Right atrium auricular region (tissue), 2 donors: Measurements from ENCODE around the gene SLC23A2. TPM values are rescaled to one million over a fixed set of nuclear protein-coding genes. Genes with fewer than 3 reads are reported as not detected.

Experiments used
- DNase-seq: peaks from one replicate; pipeline ENCODE4 v3.0.0-alpha.2; 2019; ENCODE audit warnings: low spot score
- H3K27ac ChIP-seq, 2 donors: fragments of 200-600 bp; sonication (generic); 1 replicate in 1 of 2; 2 replicates in 1 of 2; pipeline ENCODE4 v1.5.1; 2016 to 2019
- H3K27me3 ChIP-seq, 2 donors: fragments of 200-600 bp; sonication (generic); one replicate each; pipeline versions ENCODE4 v1.5.1 to v1.6.0; 2017 to 2019
- H3K36me3 ChIP-seq: fragments of 200-600 bp; sonication (generic); one replicate; pipeline ENCODE4 v1.5.1; 2016
- H3K4me1 ChIP-seq, 2 donors: fragments of 200-600 bp; sonication (generic); one replicate each; pipeline versions ENCODE4 v1.5.1 to v1.6.0; 2017 to 2019
- H3K4me3 ChIP-seq, 2 donors: fragments of 200-600 bp; sonication (generic); 1 replicate in 1 of 2; 2 replicates in 1 of 2; pipeline ENCODE4 v1.5.1; 2017 to 2019; ENCODE audit warnings: mild to moderate bottlenecking in 1 of 2, moderate library complexity in 1 of 2
- H3K9me3 ChIP-seq, 2 donors: fragments of 200-600 bp; sonication (generic); one replicate each; pipeline ENCODE4 v1.5.1; 2019
- total RNA-seq, 2 donors: library from RNA; depleted of rRNA; stranded (reverse); fragments of >200 nt; gene quantifications; one replicate each; pipeline ENCODE4 v1.1.0, GENCODE V29; 2016
- TF ChIP-seq, protein P1 (sequence below), 2 donors: fragments of 200-600 bp; sonication (generic); IDR thresholded peaks; one replicate each; pipeline ENCODE4 v1.5.1; 2019; ENCODE audit warnings: antibody characterized with exemption in 2 of 2

SLC23A2 gene
- total RNA-seq, 2 donors from 2014 or later: 9.8 to 10.8 TPM

DNA sequence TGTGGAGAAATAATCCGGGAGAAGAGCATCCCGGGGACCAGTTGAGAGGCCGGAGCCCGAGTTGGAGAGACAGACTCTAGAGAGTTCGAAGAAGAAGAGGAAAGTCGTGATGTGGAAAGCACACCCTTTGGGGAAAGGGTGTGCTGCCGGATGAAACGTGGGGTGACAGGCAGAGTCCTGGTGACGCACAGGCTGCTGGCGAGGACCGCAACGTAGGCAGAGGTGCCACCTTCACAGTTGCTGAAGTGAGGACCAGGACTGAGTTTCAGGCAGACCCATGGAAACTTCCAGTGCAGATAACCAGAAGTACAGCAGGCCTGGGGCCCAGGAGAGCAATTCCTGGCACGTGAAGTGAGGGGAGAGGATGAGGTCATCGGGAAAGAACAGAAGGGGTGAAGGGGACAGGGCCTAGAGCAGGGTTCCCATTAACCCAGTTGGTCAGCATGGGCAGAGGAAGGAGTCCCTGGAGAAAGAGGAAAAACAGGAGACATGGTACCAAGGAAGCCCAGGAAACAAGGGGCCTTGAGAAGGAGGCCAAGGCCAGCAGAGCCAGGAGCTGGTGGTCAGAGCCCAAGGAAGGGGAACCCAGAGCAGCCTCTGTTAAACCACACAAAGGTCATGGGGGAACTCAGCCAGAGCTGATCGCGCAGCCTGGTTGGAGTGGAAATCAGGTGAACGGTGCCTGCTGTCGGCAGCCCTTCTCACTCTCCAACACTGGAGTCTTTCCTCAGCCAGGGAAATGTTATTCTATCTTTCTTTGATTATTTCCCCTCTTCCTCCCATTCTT, 195.5 kb downstream of the SLC23A2 start:
- no peak overlapping the region for H3K27ac ChIP-seq
- DNase-seq: no peak
- H3K4me1 ChIP-seq: peaks cover 0 to 14% of the 10 kb centered on the region in 2 donors
- H3K9me3 ChIP-seq: no peaks in the 10 kb centered on the region
- H3K4me3 ChIP-seq: no peak overlapping the region
- H3K36me3 ChIP-seq: no peaks in the 10 kb centered on the region
- no peaks in the 10 kb centered on the region for H3K27me3 ChIP-seq
- TF ChIP-seq, protein P1, sequence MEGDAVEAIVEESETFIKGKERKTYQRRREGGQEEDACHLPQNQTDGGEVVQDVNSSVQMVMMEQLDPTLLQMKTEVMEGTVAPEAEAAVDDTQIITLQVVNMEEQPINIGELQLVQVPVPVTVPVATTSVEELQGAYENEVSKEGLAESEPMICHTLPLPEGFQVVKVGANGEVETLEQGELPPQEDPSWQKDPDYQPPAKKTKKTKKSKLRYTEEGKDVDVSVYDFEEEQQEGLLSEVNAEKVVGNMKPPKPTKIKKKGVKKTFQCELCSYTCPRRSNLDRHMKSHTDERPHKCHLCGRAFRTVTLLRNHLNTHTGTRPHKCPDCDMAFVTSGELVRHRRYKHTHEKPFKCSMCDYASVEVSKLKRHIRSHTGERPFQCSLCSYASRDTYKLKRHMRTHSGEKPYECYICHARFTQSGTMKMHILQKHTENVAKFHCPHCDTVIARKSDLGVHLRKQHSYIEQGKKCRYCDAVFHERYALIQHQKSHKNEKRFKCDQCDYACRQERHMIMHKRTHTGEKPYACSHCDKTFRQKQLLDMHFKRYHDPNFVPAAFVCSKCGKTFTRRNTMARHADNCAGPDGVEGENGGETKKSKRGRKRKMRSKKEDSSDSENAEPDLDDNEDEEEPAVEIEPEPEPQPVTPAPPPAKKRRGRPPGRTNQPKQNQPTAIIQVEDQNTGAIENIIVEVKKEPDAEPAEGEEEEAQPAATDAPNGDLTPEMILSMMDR (IDR thresholded peaks at IDR 0.05): no peak

DNA sequence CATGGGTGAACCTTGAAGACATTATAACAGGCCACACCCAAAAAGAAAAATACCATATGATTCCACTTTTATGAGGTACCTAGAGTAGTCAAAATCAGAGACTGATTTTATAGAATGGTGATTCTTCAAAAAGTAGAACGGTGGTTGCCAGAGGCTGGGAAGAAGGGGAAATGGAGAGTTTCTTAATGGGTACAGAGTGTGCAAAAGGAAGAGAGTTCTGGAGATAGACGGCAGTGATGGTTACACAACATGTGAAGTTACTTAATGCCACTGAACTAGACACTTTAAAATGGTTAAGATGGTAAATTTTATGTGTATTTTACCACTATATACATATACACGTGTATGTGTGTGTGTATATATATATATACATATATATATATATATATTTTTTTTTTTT, 198.8 kb downstream of the SLC23A2 start:
- peaks cover 0 to 4% of the 10 kb centered on the region in 2 donors for H3K9me3 ChIP-seq
- H3K27ac ChIP-seq: no peak overlapping the region
- TF ChIP-seq, protein P1 (IDR thresholded peaks at IDR 0.05): no peak
- no peak overlapping the region for H3K4me3 ChIP-seq
- DNase-seq: no peak
- H3K36me3 ChIP-seq: no peaks in the 10 kb centered on the region
- no peaks in the 10 kb centered on the region for H3K4me1 ChIP-seq
- no peaks in the 10 kb centered on the region for H3K27me3 ChIP-seq

Other genes with a start within 250 kb of the SLC23A2 start
- gene RASSF2, start 177.9 kb downstream of the SLC23A2 start, total RNA-seq: 10 to 100 TPM in 1 of 2 donors, 1 to 10 TPM in 1; 5.7 to 10.3 TPM
- 100 to 1,000 TPM in 1 of 2 donors, 10 to 100 TPM in 1; 77.7 to 101 TPM for gene TMEM230, start 111.6 kb upstream of the SLC23A2 start, total RNA-seq
- 10 to 100 TPM; 25.3 to 25.4 TPM for gene PCNA, start 118.4 kb upstream of the SLC23A2 start, total RNA-seq
- 10 to 100 TPM; 45.5 to 60.8 TPM for gene CDS2, start 125.5 kb upstream of the SLC23A2 start, total RNA-seq